K562 (cell line): ENCODE data around the gene DHDH. TPM values are rescaled to one million over a fixed set of nuclear protein-coding genes. Genes with fewer than 3 reads are reported as not detected.

ENCODE experiments used
- ARID1B ChIP-seq: fragments of 450-650 bp; IDR thresholded peaks from 2 replicates; pipeline ENCODE4 v1.6.1; 2016; ENCODE audit warnings: antibody characterized with exemption, mild to moderate bottlenecking, inconsistent platforms
- BRD9 ChIP-seq: fragments of 450-650 bp; IDR thresholded peaks from 2 replicates; pipeline ENCODE4 v1.6.1; 2018; ENCODE audit warnings: low read depth; ENCODE audit not compliant: partially characterized antibody
- CBFA2T2 ChIP-seq: fragments of 450-650 bp; conservative IDR thresholded peaks from 2 replicates; pipeline ENCODE4 v1.6.1; 2017; ENCODE audit warnings: mild to moderate bottlenecking
- CHD1 ChIP-seq: fragments of 200-600 bp; sonication (generic); IDR thresholded peaks from one replicate; pipeline ENCODE4 v1.6.1; 2012; ENCODE audit warnings: mild to moderate bottlenecking, moderate library complexity, low read length, inconsistent platforms
- DMBX1 ChIP-seq: fragments of 250-450 bp; sonication (Bioruptor Pico); IDR thresholded peaks from 2 replicates; pipeline ENCODE4 v1.8.0; 2022; ENCODE audit warnings: inconsistent platforms, mild to moderate bottlenecking, moderate library complexity, borderline replicate concordance
- ETV1 ChIP-seq: fragments of 450-650 bp; conservative IDR thresholded peaks from 2 replicates; pipeline ENCODE4 v1.6.1; 2016; ENCODE audit warnings: missing genetic modification characterization, control low read depth, low read depth, missing compliant biosample characterization
- HDGF ChIP-seq: fragments of 450-650 bp; IDR thresholded peaks from 2 replicates; pipeline ENCODE4 v1.6.1; 2016
- MBD2 ChIP-seq: sonication (generic); IDR thresholded peaks from 2 replicates; pipeline ENCODE4 v1.6.1; 2016; ENCODE audit warnings: low read depth, borderline replicate concordance
- NFRKB ChIP-seq: fragments of 450-650 bp; IDR thresholded peaks from 2 replicates; pipeline ENCODE4 v1.6.1; 2016; ENCODE audit warnings: low read depth
- NR2C2 ChIP-seq, 2 experiments: fragments of 200-800 bp in 1 of 2; sonication (Bioruptor generic) in 1 of 2; sonication (generic) in 1 of 2; formaldehyde crosslinking in 1 of 2; IDR thresholded peaks; 2 replicates each; pipeline versions ENCODE4 v1.6.1 to v1.8.0; 2016 to 2022; ENCODE audit warnings: mild to moderate bottlenecking in 1 of 2, missing compliant biosample characterization in 1 of 2, missing genetic modification characterization in 1 of 2, missing genetic modification reagents in 1 of 2
- NRF1 ChIP-seq, 2 experiments: fragments of 450-650 bp; IDR thresholded peaks in 1 of 2; conservative IDR thresholded peaks in 1 of 2; 2 replicates each; pipeline ENCODE4 v1.6.1; 2014; ENCODE audit warnings: mild to moderate bottlenecking in 2 of 2
- SRSF3 ChIP-seq: fragments of 200-400 bp; formaldehyde crosslinking; IDR thresholded peaks from 2 replicates; pipeline ENCODE4 v1.6.1; 2016; ENCODE audit warnings: mild to moderate bottlenecking, low read length, moderate library complexity; ENCODE audit not compliant: insufficient read depth
- TAF7 ChIP-seq: fragments of 450-650 bp; IDR thresholded peaks from 2 replicates; pipeline ENCODE4 v1.6.1; 2016; ENCODE audit warnings: missing genetic modification characterization, missing compliant biosample characterization
- YBX1 ChIP-seq: fragments of 450-650 bp; IDR thresholded peaks from 2 replicates; pipeline ENCODE4 v1.7.1; 2016; ENCODE audit warnings: mild to moderate bottlenecking
- ZBTB8A ChIP-seq: fragments of 450-650 bp; IDR thresholded peaks from 2 replicates; pipeline ENCODE4 v1.6.1; 2018; ENCODE audit warnings: mild to moderate bottlenecking, moderate library complexity; ENCODE audit not compliant: partially characterized antibody
- ZNF431 ChIP-seq: sonication (generic); formaldehyde crosslinking; IDR thresholded peaks from 2 replicates; pipeline ENCODE4 v1.8.0; 2022; ENCODE audit warnings: mild to moderate bottlenecking, missing genetic modification reagents
- ZNF444 ChIP-seq: fragments of 250-450 bp; sonication (Bioruptor Pico); IDR thresholded peaks from 2 replicates; pipeline ENCODE4 v1.4.0; 2020; ENCODE audit warnings: mild to moderate bottlenecking, moderate library complexity
- polyA plus RNA-seq, 8 experiments: library from polyadenylated mRNA; depleted of rRNA in 4 of 8; stranded (reverse) in 5 of 8; unstranded in 3 of 8; fragments of >200 nt; fragmentation: Nextera tagmentation in 2 of 8; fragmentation: Illumina TruSeq in 1 of 8; extraction: Ambion mirVana in 2 of 8; extraction: Trizol in 1 of 8; gene quantifications; 2 replicates each; pipeline versions ENCODE4 v1.2.1 to v1.2.3, GENCODE V29; 2011 to 2014; ENCODE audit warnings: inconsistent platforms in 1 of 8, missing spikeins in 1 of 8
- total RNA-seq, 7 experiments: library from RNA; depleted of rRNA in 6 of 7; stranded (reverse); fragments of >200 nt in 6 of 7; fragmentation: Illumina TruSeq in 2 of 7; extraction: Trizol in 2 of 7; gene quantifications; 2 replicates each; pipeline versions ENCODE4 v1.2.1 to v1.2.3, GENCODE V29; 2011 to 2021; ENCODE audit warnings: low replicate concordance in 1 of 7
- TF ChIP-seq, protein P1 (sequence below): fragments of 250-450 bp; sonication (Bioruptor Pico); IDR thresholded peaks from 2 replicates; pipeline ENCODE4 v1.8.0; 2021; ENCODE audit warnings: borderline replicate concordance, mild to moderate bottlenecking, moderate library complexity; ENCODE audit not compliant: poor library complexity, severe bottlenecking
- TF ChIP-seq, protein P2 (sequence below): fragments of 450-650 bp; IDR thresholded peaks from 2 replicates; pipeline ENCODE4 v1.6.1; 2016; ENCODE audit warnings: low read depth
- TF ChIP-seq, protein P3 (sequence below): fragments of 250-450 bp; sonication (Bioruptor Pico); IDR thresholded peaks from 2 replicates; pipeline ENCODE4 v1.8.0; 2021; ENCODE audit warnings: moderate library complexity, mild to moderate bottlenecking, inconsistent platforms

The DHDH gene
- total and polyA plus RNA-seq, 9 of the 15 experiments (the other 6 are each of a cell fraction or from before 2014, with no cell fraction given), result 0.37 to 1.9 (median 0.87) TPM

DNA sequence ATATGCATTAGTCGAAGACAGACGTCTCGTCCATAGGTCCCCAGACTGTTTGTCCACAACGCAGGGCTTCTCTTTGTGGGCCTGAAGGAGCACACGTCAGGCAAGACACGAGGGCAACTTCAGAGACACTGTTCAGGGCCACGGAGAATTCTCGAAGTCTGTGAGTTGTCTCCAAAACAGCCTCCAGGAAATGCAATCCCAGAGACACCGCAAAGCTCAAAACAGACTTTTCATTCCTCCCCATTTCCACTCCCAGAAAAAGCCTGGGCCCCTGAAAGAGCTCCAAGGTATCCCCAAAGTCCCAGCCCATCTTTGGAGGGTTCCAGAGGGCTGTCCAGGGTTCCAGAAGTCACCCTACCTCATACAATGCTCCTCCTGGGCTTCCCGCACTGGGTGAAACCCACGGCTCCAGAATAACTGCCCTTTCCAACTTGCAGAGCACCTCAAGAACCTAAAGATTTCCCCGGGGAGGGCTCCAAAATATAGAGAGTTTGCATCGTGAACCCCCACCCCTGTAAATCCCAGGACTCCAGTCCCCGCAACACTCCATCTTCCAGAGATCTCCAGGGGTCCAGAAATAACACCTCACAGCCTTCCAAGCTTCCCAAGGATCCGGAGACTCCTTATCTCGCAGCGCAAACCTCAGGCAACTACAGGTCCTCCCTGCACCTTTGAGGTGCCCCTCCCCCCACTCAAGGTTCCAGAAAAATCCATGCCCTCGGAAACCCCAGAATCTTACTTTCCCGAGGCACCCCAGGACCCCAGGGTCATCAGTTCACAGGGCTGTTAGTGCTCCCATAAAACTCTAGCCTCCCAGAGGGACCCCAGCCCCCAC lies 30.9 kb downstream of the DHDH start (continued):
- TF ChIP-seq NR2C2 (CRISPR knock-in tag; IDR thresholded peaks at IDR 0.05), result no peak
- 0 out of 2 replicates have a peak, but pooled peaks have one; percentile 50 for TF ChIP-seq NR2C2 (tag; IDR thresholded peaks at IDR 0.05)
- TF ChIP-seq TAF7 (tag), result no peak
- TF ChIP-seq ZNF431 (CRISPR knock-in tag), result no peak; the same call in 1 of the 2 replicates
- no peak for TF ChIP-seq SRSF3
- TF ChIP-seq, protein P1, sequence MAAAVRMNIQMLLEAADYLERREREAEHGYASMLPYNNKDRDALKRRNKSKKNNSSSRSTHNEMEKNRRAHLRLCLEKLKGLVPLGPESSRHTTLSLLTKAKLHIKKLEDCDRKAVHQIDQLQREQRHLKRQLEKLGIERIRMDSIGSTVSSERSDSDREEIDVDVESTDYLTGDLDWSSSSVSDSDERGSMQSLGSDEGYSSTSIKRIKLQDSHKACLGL, result no peak
- 0 out of 2 replicates have a peak, but pooled peaks have one; percentile 9 for TF ChIP-seq ETV1 (tag)
- TF ChIP-seq CHD1, result peak; percentile 91
- TF ChIP-seq CBFA2T2, result 0 out of 2 replicates have a peak, but pooled peaks have one; percentile 12
- peak; percentile 82; the same call in 1 of the 2 replicates for TF ChIP-seq NFRKB
- TF ChIP-seq ZBTB8A, result no peak
- no peak for TF ChIP-seq MBD2
- no peak for TF ChIP-seq NRF1 (conservative IDR thresholded peaks at IDR 0.05 in 1 of 2, IDR thresholded peaks at IDR 0.05 in 1 of 2)
- TF ChIP-seq ZNF444 (CRISPR knock-in tag), result no peak
- no peak; the same call in 1 of the 2 replicates for TF ChIP-seq DMBX1 (CRISPR knock-in tag)
- peak; percentile 89 for TF ChIP-seq BRD9
- TF ChIP-seq, protein P2, sequence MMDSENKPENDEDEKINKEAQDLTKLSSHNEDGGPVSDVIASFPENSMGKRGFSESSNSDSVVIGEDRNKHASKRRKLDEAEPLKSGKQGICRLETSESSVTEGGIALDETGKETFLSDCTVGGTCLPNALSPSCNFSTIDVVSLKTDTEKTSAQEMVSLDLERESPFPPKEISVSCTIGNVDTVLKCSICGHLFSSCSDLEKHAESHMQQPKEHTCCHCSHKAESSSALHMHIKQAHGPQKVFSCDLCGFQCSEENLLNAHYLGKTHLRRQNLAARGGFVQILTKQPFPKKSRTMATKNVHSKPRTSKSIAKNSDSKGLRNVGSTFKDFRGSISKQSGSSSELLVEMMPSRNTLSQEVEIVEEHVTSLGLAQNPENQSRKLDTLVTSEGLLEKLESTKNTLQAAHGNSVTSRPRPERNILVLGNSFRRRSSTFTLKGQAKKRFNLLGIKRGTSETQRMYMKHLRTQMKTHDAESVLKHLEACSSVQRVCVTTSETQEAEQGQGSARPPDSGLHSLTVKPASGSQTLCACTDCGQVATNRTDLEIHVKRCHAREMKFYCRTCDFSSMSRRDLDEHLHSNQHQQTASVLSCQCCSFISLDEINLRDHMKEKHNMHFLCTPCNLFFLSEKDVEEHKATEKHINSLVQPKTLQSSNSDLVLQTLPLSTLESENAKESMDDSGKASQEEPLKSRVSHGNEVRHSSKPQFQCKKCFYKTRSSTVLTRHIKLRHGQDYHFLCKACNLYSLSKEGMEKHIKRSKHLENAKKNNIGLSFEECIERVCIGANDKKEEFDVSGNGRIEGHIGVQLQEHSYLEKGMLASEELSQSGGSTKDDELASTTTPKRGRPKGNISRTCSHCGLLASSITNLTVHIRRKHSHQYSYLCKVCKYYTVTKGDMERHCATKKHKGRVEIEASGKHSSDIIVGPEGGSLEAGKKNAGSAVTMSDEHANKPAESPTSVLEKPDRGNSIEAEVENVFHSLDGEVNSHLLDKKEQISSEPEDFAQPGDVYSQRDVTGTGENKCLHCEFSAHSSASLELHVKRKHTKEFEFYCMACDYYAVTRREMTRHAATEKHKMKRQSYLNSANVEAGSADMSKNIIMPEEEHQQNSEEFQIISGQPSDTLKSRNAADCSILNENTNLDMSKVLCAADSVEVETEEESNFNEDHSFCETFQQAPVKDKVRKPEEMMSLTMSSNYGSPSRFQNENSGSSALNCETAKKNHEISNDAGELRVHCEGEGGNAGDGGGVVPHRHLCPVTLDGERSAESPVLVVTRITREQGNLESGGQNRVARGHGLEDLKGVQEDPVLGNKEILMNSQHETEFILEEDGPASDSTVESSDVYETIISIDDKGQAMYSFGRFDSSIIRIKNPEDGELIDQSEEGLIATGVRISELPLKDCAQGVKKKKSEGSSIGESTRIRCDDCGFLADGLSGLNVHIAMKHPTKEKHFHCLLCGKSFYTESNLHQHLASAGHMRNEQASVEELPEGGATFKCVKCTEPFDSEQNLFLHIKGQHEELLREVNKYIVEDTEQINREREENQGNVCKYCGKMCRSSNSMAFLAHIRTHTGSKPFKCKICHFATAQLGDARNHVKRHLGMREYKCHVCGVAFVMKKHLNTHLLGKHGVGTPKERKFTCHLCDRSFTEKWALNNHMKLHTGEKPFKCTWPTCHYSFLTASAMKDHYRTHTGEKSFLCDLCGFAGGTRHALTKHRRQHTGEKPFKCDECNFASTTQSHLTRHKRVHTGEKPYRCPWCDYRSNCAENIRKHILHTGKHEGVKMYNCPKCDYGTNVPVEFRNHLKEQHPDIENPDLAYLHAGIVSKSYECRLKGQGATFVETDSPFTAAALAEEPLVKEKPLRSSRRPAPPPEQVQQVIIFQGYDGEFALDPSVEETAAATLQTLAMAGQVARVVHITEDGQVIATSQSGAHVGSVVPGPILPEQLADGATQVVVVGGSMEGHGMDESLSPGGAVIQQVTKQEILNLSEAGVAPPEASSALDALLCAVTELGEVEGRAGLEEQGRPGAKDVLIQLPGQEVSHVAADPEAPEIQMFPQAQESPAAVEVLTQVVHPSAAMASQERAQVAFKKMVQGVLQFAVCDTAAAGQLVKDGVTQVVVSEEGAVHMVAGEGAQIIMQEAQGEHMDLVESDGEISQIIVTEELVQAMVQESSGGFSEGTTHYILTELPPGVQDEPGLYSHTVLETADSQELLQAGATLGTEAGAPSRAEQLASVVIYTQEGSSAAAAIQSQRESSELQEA, result no peak
- TF ChIP-seq, protein P3, sequence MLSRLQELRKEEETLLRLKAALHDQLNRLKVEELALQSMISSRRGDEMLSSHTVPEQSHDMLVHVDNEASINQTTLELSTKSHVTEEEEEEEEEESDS (CRISPR knock-in tag), result no peak
- TF ChIP-seq ARID1B, result peak; percentile 13
- TF ChIP-seq YBX1, result no peak
- TF ChIP-seq HDGF, result no peak
